ENCODE data around the gene PIEZO2.

Gene PIEZO2

DNA sequence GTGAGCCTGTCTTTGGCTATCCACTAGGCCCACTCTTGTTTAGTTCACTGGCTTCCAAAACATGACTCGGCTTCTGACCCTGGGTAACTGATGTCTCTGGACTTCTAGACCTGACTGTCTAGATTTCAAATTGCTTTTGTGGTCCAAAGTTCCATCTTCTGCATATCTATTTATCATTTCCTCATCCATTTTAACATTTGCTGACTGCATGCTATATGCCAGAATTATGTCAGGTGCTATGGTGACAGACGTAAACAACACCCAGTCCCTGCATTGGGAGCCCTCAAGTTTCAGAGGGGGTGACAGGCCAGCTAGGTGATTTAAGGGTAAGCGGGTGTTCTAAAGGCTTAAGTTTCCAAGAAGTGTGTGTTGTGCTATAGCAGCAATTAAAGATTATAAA lies 140.9 kb downstream of the PIEZO2 start:
- no peak overlapping the region for H3K4me3 ChIP-seq (ENCODE audit: low read length)
- DNase-seq (ENCODE audit: low read depth, low spot score): no peak

GRCh38 chr18:11005528-11005927 lies 143.8 kb downstream of the PIEZO2 start:
- no peak for DNase-seq (ENCODE audit: low read depth, low spot score)
- H3K4me3 ChIP-seq (ENCODE audit: low read length): no peak overlapping the region

GRCh38 chr18:11004951-11005350 lies 144.4 kb downstream of the PIEZO2 start:
- no peak for DNase-seq (ENCODE audit: low read depth, low spot score)
- H3K4me3 ChIP-seq (ENCODE audit: low read length): no peak overlapping the region

GRCh38 chr18:11004294-11004693 lies 145.1 kb downstream of the PIEZO2 start:
- no peak overlapping the region for H3K4me3 ChIP-seq (ENCODE audit: low read length)
- DNase-seq (ENCODE audit: low read depth, low spot score): no peak

DNA sequence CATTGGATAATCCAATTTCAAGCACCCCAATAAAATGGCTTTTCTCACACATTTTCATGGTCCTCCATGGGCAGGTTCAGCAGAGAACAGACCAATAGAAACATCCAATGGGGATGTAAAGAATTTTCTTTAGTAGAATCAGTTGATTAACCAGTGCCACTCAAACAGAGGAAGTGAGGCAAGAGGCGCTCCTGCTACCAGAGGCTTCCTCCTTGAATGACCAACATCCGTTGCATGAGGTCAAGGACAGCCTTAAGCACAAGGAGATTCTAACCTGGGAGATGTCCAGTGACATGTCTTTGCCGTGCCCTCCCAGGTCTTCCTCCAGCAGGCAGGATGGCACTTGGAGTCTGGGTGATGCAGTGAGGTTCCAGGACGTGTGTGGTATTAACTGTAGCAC lies 146.6 kb downstream of the PIEZO2 start:
- no peak for DNase-seq (ENCODE audit: low read depth, low spot score)
- H3K4me3 ChIP-seq (ENCODE audit: low read length): no peak overlapping the region

GRCh38 chr18:11002277-11002676 lies 147.1 kb downstream of the PIEZO2 start:
- no peak overlapping the region for H3K4me3 ChIP-seq (ENCODE audit: low read length)
- DNase-seq (ENCODE audit: low read depth, low spot score): no peak

DNA sequence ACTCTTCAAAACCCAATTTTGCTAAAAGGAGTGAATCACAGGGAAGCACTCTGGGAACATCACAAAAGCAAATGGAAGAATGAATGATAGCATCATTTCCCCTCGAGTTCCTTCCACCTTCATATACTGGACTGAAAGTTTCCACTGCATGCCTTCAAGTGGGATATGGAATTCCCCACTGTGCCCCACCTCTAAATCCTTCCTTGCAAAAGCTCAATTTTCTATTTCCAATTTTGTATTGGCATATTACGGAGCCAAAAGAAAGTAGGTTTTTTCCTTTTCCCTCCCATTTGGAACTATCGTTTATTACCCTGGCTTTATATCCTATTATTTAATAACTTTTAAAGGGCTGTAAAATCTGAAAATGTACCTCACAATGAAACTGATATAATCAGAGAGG lies 149.3 kb downstream of the PIEZO2 start:
- no peak overlapping the region for H3K4me3 ChIP-seq (ENCODE audit: low read length)
- no peak for DNase-seq (ENCODE audit: low read depth, low spot score)

GRCh38 chr18:10997885-10998284 lies 151.5 kb downstream of the PIEZO2 start:
- no peak overlapping the region for H3K4me3 ChIP-seq (ENCODE audit: low read length)
- DNase-seq (ENCODE audit: low read depth, low spot score): no peak

- no peak overlapping the region for H3K4me3 ChIP-seq (ENCODE audit: low read length)
- no peak for DNase-seq (ENCODE audit: low read depth, low spot score)
Measured at GRCh38 chr18:10995550-10995949, 153.8 kb downstream of the PIEZO2 start.

DNA sequence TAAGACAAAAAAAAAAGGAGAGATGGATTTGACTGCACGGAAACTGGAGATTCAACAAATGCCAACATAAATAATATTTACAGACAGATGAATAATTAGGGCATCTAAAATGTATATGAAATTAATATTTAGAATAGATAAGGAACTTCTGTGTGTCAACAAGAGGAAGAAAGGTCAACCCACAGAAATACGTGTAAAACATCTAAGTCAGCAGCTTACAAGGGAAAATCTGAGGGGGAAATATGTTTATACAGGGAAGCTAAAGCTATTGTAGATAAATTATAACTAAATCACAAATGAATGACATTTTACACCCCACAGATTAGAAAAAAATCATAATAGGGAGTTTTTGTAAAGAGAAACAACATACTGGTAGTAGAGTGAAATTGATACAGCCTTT lies 159.9 kb downstream of the PIEZO2 start:
- H3K4me3 ChIP-seq (ENCODE audit: low read length): no peak overlapping the region
- no peak for DNase-seq (ENCODE audit: low read depth, low spot score)

- DNase-seq (ENCODE audit: low read depth, low spot score): no peak
- H3K4me3 ChIP-seq (ENCODE audit: low read length): no peak overlapping the region
Measured at GRCh38 chr18:10985689-10986088, 163.7 kb downstream of the PIEZO2 start.

GRCh38 chr18:10979411-10979810 lies 170.0 kb downstream of the PIEZO2 start:
- DNase-seq (ENCODE audit: low read depth, low spot score): no peak
- no peak overlapping the region for H3K4me3 ChIP-seq (ENCODE audit: low read length)

GRCh38 chr18:10977042-10977441 lies 172.3 kb downstream of the PIEZO2 start:
- no peak for DNase-seq (ENCODE audit: low read depth, low spot score)

GRCh38 chr18:10973567-10974203 lies 175.7 kb downstream of the PIEZO2 start:
- DNase-seq (ENCODE audit: low read depth, low spot score): no peak
- H3K4me3 ChIP-seq (ENCODE audit: low read length): no peak overlapping the region

More at GRCh38 chr18:10977042-10977441, 172.3 kb downstream of the PIEZO2 start:
- no peak overlapping the region for H3K4me3 ChIP-seq (ENCODE audit: low read length)

DNA sequence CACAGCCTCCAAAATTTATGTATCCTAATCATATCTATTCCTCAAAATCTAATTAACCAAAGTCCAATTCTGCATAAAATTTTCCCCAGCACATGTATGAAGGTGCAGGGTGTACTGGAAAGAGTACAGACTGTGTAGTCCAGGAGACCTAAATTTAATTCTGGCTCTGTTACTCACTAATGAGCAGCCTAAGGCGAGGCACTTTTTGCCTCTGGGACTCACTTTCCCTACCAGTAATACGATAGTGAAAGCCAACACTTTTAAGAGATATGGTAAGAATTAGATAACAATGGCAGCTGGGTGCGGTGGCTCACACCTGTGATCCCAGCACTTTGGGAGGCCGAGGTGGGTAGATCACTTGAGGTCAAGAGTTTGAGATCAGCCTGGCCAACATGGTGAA lies 177.7 kb downstream of the PIEZO2 start:
- no peak overlapping the region for H3K4me3 ChIP-seq (ENCODE audit: low read length)
- no peak for DNase-seq (ENCODE audit: low read depth, low spot score)

DNA sequence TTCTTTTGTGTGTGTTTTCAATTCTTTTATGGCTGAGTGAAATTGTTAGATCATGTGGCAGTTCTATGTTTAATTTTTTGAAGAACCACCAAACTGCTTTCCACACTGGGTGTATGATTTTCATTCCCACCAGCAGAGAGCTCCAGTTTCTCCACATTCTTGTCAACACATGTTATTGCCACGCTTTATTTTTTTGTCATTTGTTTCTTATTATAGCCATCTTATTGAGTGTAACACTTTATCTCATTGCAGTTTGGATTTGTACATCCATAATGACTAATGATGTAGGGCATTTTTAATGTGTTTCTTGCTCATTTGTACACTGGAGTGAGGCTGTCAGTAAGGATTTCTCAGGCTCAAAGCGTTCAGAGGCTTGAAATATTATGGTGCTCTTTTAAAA lies 184.2 kb downstream of the PIEZO2 start:
- no peak for DNase-seq (ENCODE audit: low read depth, low spot score)
- no peak overlapping the region for H3K4me3 ChIP-seq (ENCODE audit: low read length)

GRCh38 chr18:10953672-10954071 lies 195.7 kb downstream of the PIEZO2 start:
- DNase-seq (ENCODE audit: low read depth, low spot score): no peak
- no peak overlapping the region for H3K4me3 ChIP-seq (ENCODE audit: low read length)

DNA sequence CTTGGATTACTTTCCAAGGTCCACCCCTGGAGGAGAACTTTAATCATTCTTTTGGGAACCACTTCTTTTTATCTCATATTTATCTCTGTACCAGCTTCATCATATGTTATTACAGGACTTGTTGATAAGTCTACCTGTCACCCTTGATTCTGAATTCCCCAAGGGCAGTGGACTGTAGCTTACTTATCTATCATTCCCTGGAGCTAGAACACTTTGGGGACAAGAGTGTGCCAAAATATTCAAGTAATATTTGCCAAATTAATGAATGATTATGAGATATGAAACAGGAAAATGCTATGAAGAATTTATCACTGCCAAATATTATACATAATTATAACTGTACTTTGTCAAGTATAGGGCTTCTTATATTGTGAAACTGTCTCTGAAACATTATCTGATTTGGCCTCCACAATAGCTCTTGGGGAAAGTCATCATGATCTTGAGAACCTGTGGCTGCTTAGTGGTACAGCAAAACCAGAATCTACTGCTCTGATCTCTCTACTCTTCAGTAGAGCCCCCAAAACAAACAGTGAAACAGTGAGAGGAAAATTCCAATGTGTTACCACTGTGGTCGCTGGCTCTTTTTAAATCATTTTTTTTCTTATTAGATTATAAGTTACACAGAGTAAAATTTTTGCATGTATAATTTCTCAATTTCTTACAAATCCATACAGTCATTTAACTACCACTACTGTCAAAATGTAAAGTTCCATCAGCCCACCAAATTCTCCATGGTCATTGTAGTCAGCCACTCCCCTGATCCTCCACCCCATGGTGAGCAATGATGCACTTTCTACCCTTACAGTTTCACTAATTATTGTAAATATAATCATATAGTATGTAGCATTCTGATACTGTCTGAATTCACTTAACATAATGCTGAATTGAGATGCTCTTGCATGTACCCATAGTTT lies 197.5 kb downstream of the PIEZO2 start:
- DNase-seq (ENCODE audit: low read depth, low spot score): no peak
- no peak overlapping the region for H3K4me3 ChIP-seq (ENCODE audit: low read length)

DNA sequence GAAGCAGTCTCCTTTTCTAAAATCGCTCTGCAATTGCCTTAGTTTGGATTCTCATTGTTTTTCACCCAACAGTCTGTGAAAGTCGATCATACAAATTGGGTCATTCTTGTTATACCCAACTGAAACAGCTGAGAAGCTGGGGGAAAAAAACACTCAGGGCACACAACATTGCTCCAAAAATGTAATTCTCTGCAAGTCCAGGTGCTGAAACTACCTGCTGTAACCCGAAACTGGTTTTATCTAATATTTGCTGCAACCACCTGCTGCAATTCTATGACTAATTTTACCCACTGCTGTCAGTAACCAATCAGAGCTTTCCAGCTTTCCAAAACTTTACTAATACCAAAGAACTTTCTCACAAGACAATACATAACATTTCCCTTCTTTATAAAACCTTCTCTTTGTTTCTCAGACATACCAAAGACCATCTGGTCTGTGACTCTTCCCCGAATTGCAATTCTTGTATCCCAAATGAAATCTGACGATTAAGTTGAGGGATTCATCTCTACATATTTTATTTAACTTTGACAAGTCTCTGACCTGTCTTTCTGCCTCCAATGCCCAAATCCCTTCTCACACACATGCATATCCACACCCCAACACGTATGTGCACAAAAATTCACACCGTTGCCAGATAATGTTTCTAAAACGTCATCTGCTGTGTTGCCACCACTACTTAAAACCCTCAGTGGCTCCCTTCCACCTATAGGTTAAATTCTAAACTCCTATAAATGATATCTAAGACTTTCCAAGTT lies 198.3 kb downstream of the PIEZO2 start:
- no peak overlapping the region for H3K4me3 ChIP-seq (ENCODE audit: low read length)
- no peak for DNase-seq (ENCODE audit: low read depth, low spot score)
